MCF 10A (cell line): ENCODE data around the gene NAGA. TPM values are rescaled to one million over a fixed set of nuclear protein-coding genes. Genes with fewer than 3 reads are reported as not detected.

Source experiments
- BruUV-seq: library from RNA; stranded (reverse); fragments of 400-500 nt; replicated peaks from 2 replicates; lab custom pipeline; 2021; lab: Mats Ljungman, UMichigan
- CTCF ChIA-PET: fragments of 300-600 bp; sonication (Branson Sonifier 250); formaldehyde crosslinking; extraction: SDS; loops from one replicate; lab custom pipeline; 2021; ENCODE audit warnings: antibody characterized with exemption, inconsistent platforms; lab: Yijun Ruan, JAX
- POLR2A ChIA-PET: fragments of 300-600, 350-650 bp; sonication (Branson Sonifier 250); formaldehyde crosslinking; extraction: SDS; loops from one replicate; lab custom pipeline; 2020; ENCODE audit warnings: antibody characterized with exemption, inconsistent platforms; lab: Yijun Ruan, JAX
- DNase-seq: peaks from one replicate; pipeline ENCODE4 v3.0.0-alpha.2; 2018; ENCODE audit not compliant: unreplicated experiment
- H3K27ac Mint-ChIP-seq: one replicate; pipeline ENCODE4 v1.8.0; 2022; ENCODE audit warnings: mild to moderate bottlenecking, low read depth, mixed read lengths; ENCODE audit not compliant: unreplicated experiment
- H3K27me3 Mint-ChIP-seq: one replicate; pipeline ENCODE4 v1.8.0; 2022; ENCODE audit warnings: mixed read lengths; ENCODE audit not compliant: insufficient read depth, unreplicated experiment
- H3K36me3 Mint-ChIP-seq: one replicate; pipeline ENCODE4 v1.8.0; 2022; ENCODE audit warnings: mild to moderate bottlenecking, moderate library complexity, mixed read lengths; ENCODE audit not compliant: insufficient read depth, unreplicated experiment
- H3K4me1 Mint-ChIP-seq: one replicate; pipeline ENCODE4 v1.8.0; 2022; ENCODE audit warnings: mixed read lengths; ENCODE audit not compliant: insufficient read depth, unreplicated experiment
- H3K4me3 Mint-ChIP-seq: one replicate; pipeline ENCODE4 v1.8.0; 2022; ENCODE audit warnings: mild to moderate bottlenecking, moderate library complexity, mixed read lengths; ENCODE audit not compliant: unreplicated experiment
- H3K9me3 Mint-ChIP-seq: one replicate; pipeline ENCODE4 v1.8.0; 2022; ENCODE audit warnings: mixed read lengths; ENCODE audit not compliant: unreplicated experiment
- CTCF ChIP-seq: fragments of 200-600 bp; IDR thresholded peaks from one replicate; pipeline ENCODE4 v1.8.0; 2022; ENCODE audit warnings: antibody characterized with exemption, mild to moderate bottlenecking; ENCODE audit not compliant: unreplicated experiment
- intact Hi-C: fragments of 100-400 bp; cut with micrococcal nuclease; formaldehyde crosslinking; loops from 2 replicates; pipeline ENCODE4 v1.14.1; 2022
- total RNA-seq: library from RNA; stranded (reverse); gene quantifications from 2 replicates; pipeline ENCODE4 v1.2.3, GENCODE V29; 2022

Gene NAGA
- total RNA-seq, 1 experiment from 2014 or later: 8.0 TPM

GRCh38 chr22:42025421-42025820 is 45.2 kb downstream of the NAGA start:
- peaks cover 5% of the 10 kb centered on the region for H3K36me3 Mint-ChIP-seq
- no peak for TF ChIP-seq CTCF
- no peak overlapping the region for H3K4me3 Mint-ChIP-seq
- no peaks in the 10 kb centered on the region for H3K27me3 Mint-ChIP-seq
- intact Hi-C loops: no loop called here
- no peaks in the 10 kb centered on the region for H3K4me1 Mint-ChIP-seq
- BruUV-seq: no TSS peak
- ChIA-PET CTCF (interaction anchor here (0.7 kb wide), 2 partner anchors 17 to 44 kb away, joined by 3 read pairs; no protein-coding TSS in a partner anchor), POLR2A (no interaction called here)
- H3K27ac Mint-ChIP-seq: no peak overlapping the region
- no peak for DNase-seq
- H3K9me3 Mint-ChIP-seq: no peaks in the 10 kb centered on the region

GRCh38 chr22:42022162-42022847 is 48.3 kb downstream of the NAGA start:
- CTCF ChIA-PET: no interaction called here
- TF ChIP-seq CTCF: no peak
- peaks cover 27% of the 10 kb centered on the region for H3K27me3 Mint-ChIP-seq
- no peak for DNase-seq
- H3K4me1 Mint-ChIP-seq: no peaks in the 10 kb centered on the region
- H3K36me3 Mint-ChIP-seq: peaks cover 5% of the 10 kb centered on the region
- H3K4me3 Mint-ChIP-seq: no peak overlapping the region
- BruUV-seq: no TSS peak
- H3K27ac Mint-ChIP-seq: no peak overlapping the region
- intact Hi-C loops: no loop called here
- no peaks in the 10 kb centered on the region for H3K9me3 Mint-ChIP-seq
- POLR2A ChIA-PET: interaction anchor here (0.9 kb wide), 1 partner anchor 11 kb away, joined by 3 read pairs; no protein-coding TSS in a partner anchor

- Mint-ChIP-seq H3K9me3 (no peaks in the 10 kb centered on the region), H3K4me3 (no peak overlapping the region), H3K36me3 (peaks cover 5% of the 10 kb centered on the region), H3K27ac (no peak overlapping the region), H3K27me3 (peaks cover 34% of the 10 kb centered on the region), H3K4me1 (no peaks in the 10 kb centered on the region)
- intact Hi-C loops: no loop called here
- no TSS peak for BruUV-seq
- no peak for TF ChIP-seq CTCF
- DNase-seq: no peak
- ChIA-PET POLR2A (interaction anchor here (0.9 kb wide), 1 partner anchor 12 kb away, joined by 3 read pairs; no protein-coding TSS in a partner anchor), CTCF (no interaction called here)
These were observed 49.0 kb downstream of the NAGA start for GRCh38 chr22:42021571-42021970.

GRCh38 chr22:42018224-42018623 is 52.4 kb downstream of the NAGA start:
- DNase-seq: no peak
- no peak overlapping the region for H3K4me3 Mint-ChIP-seq
- H3K27ac Mint-ChIP-seq: no peak overlapping the region
- intact Hi-C loops: no loop called here
- peaks cover 5% of the 10 kb centered on the region for H3K36me3 Mint-ChIP-seq
- no peak for TF ChIP-seq CTCF
- H3K27me3 Mint-ChIP-seq: peaks cover 58% of the 10 kb centered on the region
- ChIA-PET POLR2A (no interaction called here), CTCF (interaction anchor here (0.6 kb wide), 1 partner anchor 10 kb away, joined by 3 read pairs; no protein-coding TSS in a partner anchor)
- no TSS peak for BruUV-seq
- H3K9me3 Mint-ChIP-seq: no peaks in the 10 kb centered on the region
- no peaks in the 10 kb centered on the region for H3K4me1 Mint-ChIP-seq
